ENCODE data around the gene BORCS6. TPM values are rescaled to one million over a fixed set of nuclear protein-coding genes. Genes with fewer than 3 reads are reported as not detected.

BORCS6 gene
- total and polyA plus RNA-seq, 2 donors (not counting 1 experiment from before 2014, with no cell fraction given): 9.7 to 20.2 TPM

DNA sequence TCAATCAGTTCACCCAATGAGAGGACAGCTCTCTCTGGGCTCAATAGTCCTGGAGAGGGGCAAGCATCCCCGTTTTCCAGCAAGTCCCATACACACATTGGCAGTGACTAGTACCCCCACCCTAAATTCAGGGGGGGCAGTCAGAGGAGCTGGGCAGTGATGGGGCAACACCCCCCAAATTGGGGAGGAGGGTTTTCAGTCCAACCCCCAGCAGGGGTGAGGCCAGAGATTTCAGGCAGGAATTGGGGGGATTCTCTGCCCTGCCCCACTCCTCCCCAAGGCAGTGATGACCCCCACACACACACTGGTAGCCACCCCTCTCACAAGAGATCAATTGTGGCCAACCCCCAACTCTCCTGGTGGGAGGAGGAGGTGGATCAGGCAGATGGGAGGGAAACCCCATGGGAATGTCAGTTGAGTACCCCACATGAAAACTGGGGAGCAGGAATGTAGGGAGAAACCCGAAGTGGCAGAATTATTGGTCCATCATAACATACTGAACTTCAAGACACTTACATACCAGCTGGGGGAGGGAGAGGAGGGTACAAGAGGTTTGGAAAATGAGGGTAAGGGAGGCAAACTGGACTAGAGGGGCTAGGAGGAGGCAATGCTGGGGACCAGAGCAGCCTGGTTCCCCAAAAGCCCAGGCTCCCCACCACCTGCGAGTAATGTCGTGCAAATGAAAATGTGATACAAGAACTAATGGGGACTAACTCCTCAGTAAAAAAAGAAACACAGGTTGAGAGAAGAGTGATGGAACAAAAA, 30.3 kb downstream of the BORCS6 start:
- peaks cover 16% of the 10 kb centered on the region for H4K20me1 ChIP-seq (ENCODE audit: control insufficient read depth, insufficient read depth, low read length, poor library complexity, severe bottlenecking)
- Mint-ChIP-seq H3K4me1 (peaks cover 45% of the 10 kb centered on the region), H3K27me3 (no peaks in the 10 kb centered on the region), H3K9me3 (ENCODE audit: insufficient read depth) (no peaks in the 10 kb centered on the region), H3K27ac (peak overlapping the region; percentile 76), H3K4me3 (peak overlapping the region; percentile 87)
- POLR2A ChIA-PET: interaction anchor here (0.7 to 3.6 kb wide), 8 partner anchors 12 to 473 kb away, joined by 3 to 18 read pairs (median 5); no protein-coding TSS in a partner anchor
- peak; percentile 40 for DNase-seq
- peaks cover 35% of the 10 kb centered on the region for H3K79me2 ChIP-seq (ENCODE audit: control insufficient read depth, insufficient read depth, low read length)
- no peak for ATAC-seq (ENCODE audit: low read depth)
- peaks cover 51 to 78% of the 10 kb centered on the region in 2 donors for H3K4me1 ChIP-seq (ENCODE audit: control insufficient read depth in 2 of 2, insufficient read depth in 2 of 2, low read length in 2 of 2)
- no peak for TF ChIP-seq EZH2 (IDR thresholded peaks at IDR 0.05; ENCODE audit: borderline replicate concordance, insufficient read depth, low read depth, low read length, poor library complexity, severe bottlenecking)
- TF ChIP-seq, protein P1, sequence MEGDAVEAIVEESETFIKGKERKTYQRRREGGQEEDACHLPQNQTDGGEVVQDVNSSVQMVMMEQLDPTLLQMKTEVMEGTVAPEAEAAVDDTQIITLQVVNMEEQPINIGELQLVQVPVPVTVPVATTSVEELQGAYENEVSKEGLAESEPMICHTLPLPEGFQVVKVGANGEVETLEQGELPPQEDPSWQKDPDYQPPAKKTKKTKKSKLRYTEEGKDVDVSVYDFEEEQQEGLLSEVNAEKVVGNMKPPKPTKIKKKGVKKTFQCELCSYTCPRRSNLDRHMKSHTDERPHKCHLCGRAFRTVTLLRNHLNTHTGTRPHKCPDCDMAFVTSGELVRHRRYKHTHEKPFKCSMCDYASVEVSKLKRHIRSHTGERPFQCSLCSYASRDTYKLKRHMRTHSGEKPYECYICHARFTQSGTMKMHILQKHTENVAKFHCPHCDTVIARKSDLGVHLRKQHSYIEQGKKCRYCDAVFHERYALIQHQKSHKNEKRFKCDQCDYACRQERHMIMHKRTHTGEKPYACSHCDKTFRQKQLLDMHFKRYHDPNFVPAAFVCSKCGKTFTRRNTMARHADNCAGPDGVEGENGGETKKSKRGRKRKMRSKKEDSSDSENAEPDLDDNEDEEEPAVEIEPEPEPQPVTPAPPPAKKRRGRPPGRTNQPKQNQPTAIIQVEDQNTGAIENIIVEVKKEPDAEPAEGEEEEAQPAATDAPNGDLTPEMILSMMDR (IDR thresholded peaks at IDR 0.05): no peak
- WGBS (ENCODE audit: insufficient coverage): no CpG with 5 or more reads among the region's 4 CpGs
- peak overlapping the region; percentile 32 to 52 for H3K27ac ChIP-seq (ENCODE audit: low read length in 2 of 2)
- no peaks in the 10 kb centered on the region for H3K27me3 ChIP-seq (replicated peaks in 1 of 4; ENCODE audit: control extremely low read depth in 1 of 4, control insufficient read depth in 3 of 4, insufficient read depth in 4 of 4, low read length in 3 of 4)
- no peaks in the 10 kb centered on the region for H3K9me3 ChIP-seq (ENCODE audit: control extremely low read depth in 1 of 3, control insufficient read depth in 2 of 3, insufficient read depth in 1 of 3, low read length in 2 of 3)
- H3K4me3 ChIP-seq (ENCODE audit: control extremely low read depth in 1 of 5, extremely low read depth in 1 of 5, insufficient read depth in 1 of 5, low read depth in 2 of 5, low read length in 4 of 5): no peak overlapping the region
- CTCF ChIA-PET: interaction anchor here (0.8 to 7.7 kb wide), 17 partner anchors 8 to 141 kb away, joined by 3 to 86 read pairs (median 7); partner anchors contain the start of genes ALOXE3, SLC25A35 and TMEM107
- no peak overlapping the region for H2AFZ ChIP-seq (ENCODE audit: insufficient read depth, low read depth, low read length, poor library complexity, severe bottlenecking)
- intact Hi-C loops (cut with micrococcal nuclease): loop anchor here (2.0 kb wide), 1 partner anchor 79 kb away; no protein-coding TSS in a partner anchor
- peaks cover 0 to 26% of the 10 kb centered on the region in 2 experiments for H3K36me3 ChIP-seq (replicated peaks in 1 of 2; ENCODE audit: control extremely low read depth in 1 of 2, control insufficient read depth in 1 of 2, extremely low read depth in 1 of 2, insufficient read depth in 2 of 2, low read length in 1 of 2)
- no peak overlapping the region for H3K9ac ChIP-seq (ENCODE audit: low read length)
- no peak overlapping the region for H3K4me2 ChIP-seq (replicated peaks; ENCODE audit: low read depth, low read length, poor library complexity, severe bottlenecking)

DNA sequence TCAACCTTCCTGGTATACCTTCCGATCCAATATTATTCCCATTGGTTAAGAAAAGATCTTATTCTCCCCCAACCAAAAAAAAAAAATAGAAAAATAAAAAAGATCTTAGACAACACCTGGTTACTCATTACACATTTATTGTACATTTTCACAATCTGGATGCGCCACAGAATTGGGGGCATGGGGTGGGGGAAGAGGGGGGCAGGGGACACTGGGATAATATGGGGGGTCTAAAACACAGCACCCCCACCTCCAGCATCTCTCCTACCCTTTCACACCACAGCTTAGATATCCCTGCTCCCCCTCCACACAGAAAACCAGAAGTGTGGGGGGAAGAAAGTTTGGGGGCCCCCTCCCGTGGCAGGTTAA, 31.0 kb downstream of the BORCS6 start:
- H3K4me3 ChIP-seq (ENCODE audit: control extremely low read depth in 1 of 5, extremely low read depth in 1 of 5, insufficient read depth in 1 of 5, low read depth in 2 of 5, low read length in 4 of 5): no peak overlapping the region
- Mint-ChIP-seq H3K27ac (peak overlapping the region; percentile 94), H3K4me3 (peak overlapping the region; percentile 72), H3K27me3 (no peaks in the 10 kb centered on the region), H3K9me3 (ENCODE audit: insufficient read depth) (no peaks in the 10 kb centered on the region), H3K4me1 (peaks cover 42% of the 10 kb centered on the region)
- H3K36me3 ChIP-seq (replicated peaks in 1 of 2; ENCODE audit: control extremely low read depth in 1 of 2, control insufficient read depth in 1 of 2, extremely low read depth in 1 of 2, insufficient read depth in 2 of 2, low read length in 1 of 2): peaks cover 0 to 26% of the 10 kb centered on the region in 2 experiments
- no peaks in the 10 kb centered on the region for H3K9me3 ChIP-seq (ENCODE audit: control extremely low read depth in 1 of 3, control insufficient read depth in 2 of 3, insufficient read depth in 1 of 3, low read length in 2 of 3)
- H3K4me1 ChIP-seq (ENCODE audit: control insufficient read depth in 2 of 2, insufficient read depth in 2 of 2, low read length in 2 of 2): peaks cover 51 to 78% of the 10 kb centered on the region in 2 donors
- ChIA-PET POLR2A (interaction anchor here (0.7 to 2.1 kb wide), 10 partner anchors 11 to 473 kb away, joined by 3 to 10 read pairs (median 4); no protein-coding TSS in a partner anchor), CTCF (interaction anchor here (0.8 to 7.7 kb wide), 21 partner anchors 9 to 224 kb away, joined by 3 to 86 read pairs (median 10); partner anchors contain the start of genes ALOXE3, CTC1, RANGRF and SLC25A35)
- peak overlapping the region; percentile 51 for H3K4me2 ChIP-seq (replicated peaks; ENCODE audit: low read depth, low read length, poor library complexity, severe bottlenecking)
- intact Hi-C loops (cut with micrococcal nuclease): loop anchor here (2.0 kb wide), 1 partner anchor 78 kb away; no protein-coding TSS in a partner anchor
- DNase-seq (no peak), ATAC-seq (ENCODE audit: low read depth) (no peak)
- TF ChIP-seq EZH2 (IDR thresholded peaks at IDR 0.05; ENCODE audit: borderline replicate concordance, insufficient read depth, low read depth, low read length, poor library complexity, severe bottlenecking): no peak
- TF ChIP-seq, protein P1 (IDR thresholded peaks at IDR 0.05): peak; percentile 46
- peaks cover 41% of the 10 kb centered on the region for H3K79me2 ChIP-seq (ENCODE audit: control insufficient read depth, insufficient read depth, low read length)
- H3K27ac ChIP-seq (ENCODE audit: low read length in 2 of 2): peak overlapping the region; percentile 52 to 68
- no peaks in the 10 kb centered on the region for H3K27me3 ChIP-seq (replicated peaks in 1 of 4; ENCODE audit: control extremely low read depth in 1 of 4, control insufficient read depth in 3 of 4, insufficient read depth in 4 of 4, low read length in 3 of 4)
- no CpG with 5 or more reads among the region's 3 CpGs for WGBS (ENCODE audit: insufficient coverage)
- H2AFZ ChIP-seq (ENCODE audit: insufficient read depth, low read depth, low read length, poor library complexity, severe bottlenecking): no peak overlapping the region
- H4K20me1 ChIP-seq (ENCODE audit: control insufficient read depth, insufficient read depth, low read length, poor library complexity, severe bottlenecking): peaks cover 20% of the 10 kb centered on the region
- H3K9ac ChIP-seq (ENCODE audit: low read length): no peak overlapping the region
